Esophagus muscularis mucosa (tissue), 3 donors: ENCODE results near the gene ATCAY.

Experiments
- CTCF ChIP-seq, 3 experiments: fragments of 200-600 bp in 2 of 3; fragments of 450-650 bp in 1 of 3; sonication (generic) in 2 of 3; IDR thresholded peaks; one replicate each; pipeline ENCODE4 v1.5.1; 2017 to 2019; ENCODE audit warnings: antibody characterized with exemption in 3 of 3, mild to moderate bottlenecking in 2 of 3, moderate library complexity in 1 of 3
- POLR2A ChIP-seq: fragments of 450-650 bp; IDR thresholded peaks from one replicate; pipeline ENCODE4 v1.6.1; 2017; ENCODE audit warnings: antibody characterized with exemption, moderate library complexity, mild to moderate bottlenecking, low read depth

- TF ChIP-seq CTCF (IDR thresholded peaks at IDR 0.05) = no peak
- no peak for TF ChIP-seq POLR2A
Measured at GRCh38 chr19:3836887-3837286, 43.6 kb upstream of the ATCAY start.
